ENCODE results near the gene ARPC5L.

DNA sequence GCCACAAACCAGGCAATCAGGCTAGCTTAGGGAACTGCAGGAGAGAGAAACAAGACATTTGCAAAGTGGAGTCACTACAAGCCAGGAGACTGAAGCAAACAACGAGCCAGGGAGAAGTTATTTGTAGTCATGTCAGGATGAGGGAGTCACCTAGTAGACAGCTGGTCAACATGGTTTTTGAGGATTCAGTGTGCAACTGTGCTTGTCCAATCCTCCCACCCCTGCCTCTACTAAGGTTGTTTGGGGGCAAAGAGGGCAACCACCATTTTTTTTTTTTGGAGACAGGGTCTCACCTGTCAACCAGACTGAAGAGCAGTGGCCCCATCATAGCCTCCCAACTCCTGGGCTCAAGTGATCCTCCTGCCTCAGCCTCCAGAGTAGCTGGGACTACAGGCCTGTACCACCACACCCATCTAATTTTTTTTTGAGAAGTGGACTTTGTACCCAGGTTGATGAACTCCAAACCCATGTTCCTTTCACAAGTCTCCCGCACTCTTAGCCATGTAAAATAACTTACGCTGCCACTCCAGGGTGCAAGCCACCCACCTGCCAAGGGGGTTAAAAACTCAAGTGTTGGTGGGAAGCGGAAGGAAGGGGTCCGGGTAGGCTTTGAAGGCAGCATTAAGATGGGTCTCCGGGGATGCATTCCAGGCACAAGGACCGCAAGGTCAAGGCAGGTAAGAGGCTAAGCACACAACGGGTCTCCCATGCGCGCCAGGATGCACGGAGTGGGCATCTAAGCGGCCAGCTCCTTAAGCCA lies 1.2 kb upstream of the ARPC5L start:
- TF ChIP-seq, protein P1, sequence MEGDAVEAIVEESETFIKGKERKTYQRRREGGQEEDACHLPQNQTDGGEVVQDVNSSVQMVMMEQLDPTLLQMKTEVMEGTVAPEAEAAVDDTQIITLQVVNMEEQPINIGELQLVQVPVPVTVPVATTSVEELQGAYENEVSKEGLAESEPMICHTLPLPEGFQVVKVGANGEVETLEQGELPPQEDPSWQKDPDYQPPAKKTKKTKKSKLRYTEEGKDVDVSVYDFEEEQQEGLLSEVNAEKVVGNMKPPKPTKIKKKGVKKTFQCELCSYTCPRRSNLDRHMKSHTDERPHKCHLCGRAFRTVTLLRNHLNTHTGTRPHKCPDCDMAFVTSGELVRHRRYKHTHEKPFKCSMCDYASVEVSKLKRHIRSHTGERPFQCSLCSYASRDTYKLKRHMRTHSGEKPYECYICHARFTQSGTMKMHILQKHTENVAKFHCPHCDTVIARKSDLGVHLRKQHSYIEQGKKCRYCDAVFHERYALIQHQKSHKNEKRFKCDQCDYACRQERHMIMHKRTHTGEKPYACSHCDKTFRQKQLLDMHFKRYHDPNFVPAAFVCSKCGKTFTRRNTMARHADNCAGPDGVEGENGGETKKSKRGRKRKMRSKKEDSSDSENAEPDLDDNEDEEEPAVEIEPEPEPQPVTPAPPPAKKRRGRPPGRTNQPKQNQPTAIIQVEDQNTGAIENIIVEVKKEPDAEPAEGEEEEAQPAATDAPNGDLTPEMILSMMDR (conservative IDR thresholded peaks at IDR 0.05), result no peak
- no peak for TF ChIP-seq ZFX (IDR thresholded peaks at IDR 0.05)
